Aorta (tissue), 5 donors: ENCODE data around the gene HSD17B2. TPM values are rescaled to one million over a fixed set of nuclear protein-coding genes. Genes with fewer than 3 reads are reported as not detected.

Source experiments
- ATAC-seq: fragments of 200-7000 bp; cut with Tn5 transposase; one replicate; pipeline ENCODE4 v1.9.1; 2022; ENCODE audit warnings: moderate library complexity; ENCODE audit not compliant: low FRiP score
- DNase-seq, 2 donors: peaks; one replicate each; pipeline ENCODE4 v3.0.0-alpha.2; 2020
- H3K27ac ChIP-seq, 2 donors: one replicate each; pipeline ENCODE4 v1.5.1; 2013; ENCODE audit warnings: low read length in 2 of 2, mild to moderate bottlenecking in 2 of 2, moderate library complexity in 2 of 2, control low read depth in 1 of 2, inconsistent platforms in 1 of 2, low read depth in 1 of 2
- H3K27me3 ChIP-seq, 2 donors: one replicate each; pipeline ENCODE4 v1.6.1; 2013; ENCODE audit warnings: control low read depth in 1 of 2, low read length in 1 of 2, mild to moderate bottlenecking in 1 of 2, moderate library complexity in 1 of 2; ENCODE audit not compliant: insufficient read depth in 2 of 2, control insufficient read depth in 1 of 2
- H3K36me3 ChIP-seq, 2 donors: one replicate each; pipeline ENCODE4 v1.6.1; 2013; ENCODE audit warnings: control low read depth in 1 of 2, low read length in 1 of 2, mild to moderate bottlenecking in 1 of 2; ENCODE audit not compliant: insufficient read depth in 2 of 2, control insufficient read depth in 1 of 2
- H3K4me1 ChIP-seq, 2 donors: one replicate each; pipeline ENCODE4 v1.6.1; 2013; ENCODE audit warnings: low read length in 2 of 2, control low read depth in 1 of 2, mild to moderate bottlenecking in 1 of 2, moderate library complexity in 1 of 2; ENCODE audit not compliant: insufficient read depth in 2 of 2, control insufficient read depth in 1 of 2
- H3K4me3 ChIP-seq, 2 donors: one replicate each; pipeline ENCODE4 v1.5.1; 2013; ENCODE audit warnings: low read length in 2 of 2, control low read depth in 1 of 2, mild to moderate bottlenecking in 1 of 2
- H3K9me3 ChIP-seq: one replicate; pipeline ENCODE4 v1.6.1; 2013; ENCODE audit warnings: mild to moderate bottlenecking, low read length; ENCODE audit not compliant: control insufficient read depth
- WGBS, 2 donors: extraction: QIAGEN DNeasy Blood & Tissue Kit; methylation state at CpG; one replicate each; pipeline ENCODE4 v1.1.7; 2013; 5-methylcytosine and 5-hydroxymethylcytosine counted together
- intact Hi-C, 2 donors: fragments of 100-400 bp; cut with DNase I; formaldehyde crosslinking; loops; one replicate each; pipeline versions ENCODE4 v1.14.2 to v1.15.0; 2022
- polyA plus RNA-seq, 2 donors: library from polyadenylated mRNA; stranded (reverse); fragments of 200-250 nt; gene quantifications; one replicate each; pipeline ENCODE4 v1.2.3, GENCODE V29; 2013
- total RNA-seq, 2 donors: library from RNA; stranded (reverse); fragmentation: NEBNext Ultra II Directional; extraction: Animal tissue kit (Norgen Biotek cat#: 25700); gene quantifications; one replicate each; pipeline ENCODE4 v1.2.1, GENCODE V29; 2021
- donor health status: healthy with polysubstance abuse.
- donor health status: Bipolar disorder and iron deficiency.
- donor health status: DM: no; HTN: no; CAD: no.
- donor health status: DM: no; HTN: no; CAD: no.
- donor health status: DM: yes; HTN: yes; CAD: no.

The HSD17B2 gene
- total and polyA plus RNA-seq, 4 donors = 1.5 to 16.4 TPM; not detected in 2

DNA sequence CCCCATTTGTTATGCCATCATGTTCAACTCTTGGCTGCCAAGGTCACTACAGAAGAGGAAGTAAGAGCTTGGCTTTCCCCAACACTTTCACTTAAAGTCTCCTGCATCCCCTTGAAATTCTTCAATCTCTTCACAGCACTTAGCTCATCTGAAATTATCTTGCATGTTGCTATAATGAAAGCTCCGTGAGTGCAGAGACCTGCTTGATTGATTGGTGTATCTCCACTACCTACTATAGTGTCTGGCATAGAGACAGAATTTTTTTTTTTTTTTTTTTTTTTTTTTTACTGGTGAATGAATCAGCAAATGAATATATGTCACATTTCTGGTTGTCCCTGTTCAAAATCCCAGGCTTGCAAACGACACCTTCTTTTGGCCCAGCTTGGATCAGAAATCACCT is 21.9 kb upstream of the HSD17B2 start:
- H3K4me1 ChIP-seq = peaks cover 0 to 3% of the 10 kb centered on the region in 2 donors
- H3K36me3 ChIP-seq = no peaks in the 10 kb centered on the region
- 80 to 85% methylated on average over 2 of the region's 2 CpGs for WGBS, 2 donors
- peaks cover 10% of the 10 kb centered on the region for H3K9me3 ChIP-seq
- intact Hi-C loops = no loop called here
- H3K4me3 ChIP-seq = no peak overlapping the region
- H3K27ac ChIP-seq = no peak overlapping the region
- peaks cover 0 to 4% of the 10 kb centered on the region in 2 donors for H3K27me3 ChIP-seq
- ATAC-seq (no peak), DNase-seq (no peak)

- no peak overlapping the region for H3K4me3 ChIP-seq
- H3K27ac ChIP-seq = no peak overlapping the region
- H3K9me3 ChIP-seq = peaks cover 5% of the 10 kb centered on the region
- WGBS, 2 donors = 7 to 11% methylated on average over 7 of the region's 7 CpGs
- H3K4me1 ChIP-seq = peaks cover 0 to 3% of the 10 kb centered on the region in 2 donors
- DNase-seq (no peak), ATAC-seq (no peak)
- intact Hi-C loops = no loop called here
- peaks cover 0 to 3% of the 10 kb centered on the region in 2 donors for H3K27me3 ChIP-seq
- H3K36me3 ChIP-seq = no peaks in the 10 kb centered on the region
Measured at GRCh38 chr16:82016263-82016662, 18.8 kb upstream of the HSD17B2 start.

- Histone ChIP-seq H3K4me3 (no peak overlapping the region), H3K27me3 (peaks cover 0 to under 1% of the 10 kb centered on the region in 2 donors), H3K27ac (no peak overlapping the region), H3K9me3 (peaks cover 3% of the 10 kb centered on the region), H3K36me3 (no peaks in the 10 kb centered on the region), H3K4me1 (peaks cover 0 to 3% of the 10 kb centered on the region in 2 donors)
- 7% methylated on average over 2 of the region's 2 CpGs for WGBS, 2 donors
- DNase-seq (no peak), ATAC-seq (no peak)
- intact Hi-C loops = no loop called here
Measured at GRCh38 chr16:82016964-82017363, 18.1 kb upstream of the HSD17B2 start.

DNA sequence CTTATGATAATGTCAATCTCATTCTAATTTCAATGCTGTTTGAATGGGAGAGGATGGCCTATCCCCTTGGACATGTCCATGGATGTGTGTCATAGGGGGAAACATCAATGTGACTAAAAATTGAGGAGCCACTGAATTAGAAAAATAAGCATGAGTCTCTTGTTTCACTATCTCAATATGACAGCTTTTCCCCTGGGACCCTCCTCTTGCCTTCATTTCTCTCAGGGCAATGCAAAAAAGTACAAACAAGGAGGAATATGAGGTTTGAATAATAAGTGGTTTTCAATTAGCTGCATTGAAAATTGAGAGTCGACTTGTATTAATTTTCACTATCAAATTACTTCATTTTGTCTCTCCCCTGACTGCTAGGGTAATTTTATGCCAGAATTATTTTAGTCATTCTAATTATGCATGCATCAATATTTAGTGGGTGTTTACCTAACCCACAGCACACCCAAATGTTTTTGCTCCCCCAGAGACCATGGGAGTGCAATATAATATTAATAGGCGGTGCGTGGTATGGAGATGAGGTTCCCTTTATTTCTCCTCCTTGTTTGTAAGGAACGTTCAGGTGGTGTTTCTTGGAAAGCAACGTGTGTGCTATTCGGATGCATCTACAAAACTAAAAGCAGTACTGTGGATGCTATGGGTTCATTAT is 17.0 kb upstream of the HSD17B2 start:
- WGBS, 2 donors = 79 to 80% methylated on average over 6 of the region's 6 CpGs
- Histone ChIP-seq H3K27me3 (no peaks in the 10 kb centered on the region), H3K4me1 (peaks cover 0 to 3% of the 10 kb centered on the region in 2 donors), H3K36me3 (no peaks in the 10 kb centered on the region), H3K9me3 (peaks cover 2% of the 10 kb centered on the region), H3K27ac (no peak overlapping the region), H3K4me3 (no peak overlapping the region)
- no peak for DNase-seq
- no peak for ATAC-seq
- intact Hi-C loops = no loop called here

GRCh38 chr16:82019535-82019934 is 15.5 kb upstream of the HSD17B2 start:
- Histone ChIP-seq H3K4me1 (peaks cover 0 to 3% of the 10 kb centered on the region in 2 donors), H3K4me3 (no peak overlapping the region), H3K9me3 (peaks cover 2% of the 10 kb centered on the region), H3K27me3 (no peaks in the 10 kb centered on the region), H3K27ac (no peak overlapping the region), H3K36me3 (no peaks in the 10 kb centered on the region)
- ATAC-seq (no peak), DNase-seq (no peak)
- WGBS, 2 donors = 57 to 62% methylated on average over 8 of the region's 8 CpGs
- intact Hi-C loops = no loop called here

DNA sequence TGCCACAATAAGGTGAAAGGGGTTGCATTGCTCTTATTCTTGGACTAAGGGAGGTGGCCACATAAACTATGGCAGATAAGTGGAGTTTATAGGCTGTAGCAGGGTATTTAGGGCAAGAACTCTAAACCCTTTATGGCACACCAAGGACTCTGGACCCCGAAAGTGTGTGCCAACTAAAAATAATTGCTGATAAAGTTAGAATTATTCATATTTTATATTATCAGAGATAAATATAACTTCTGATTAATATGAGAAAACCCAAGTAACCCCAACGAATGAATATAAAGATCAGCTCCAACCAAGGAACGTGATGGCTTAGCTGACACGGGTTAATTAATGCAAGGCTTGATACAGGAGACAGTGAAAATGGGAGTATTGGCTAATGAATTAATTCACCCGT is 15.0 kb upstream of the HSD17B2 start:
- Histone ChIP-seq H3K36me3 (no peaks in the 10 kb centered on the region), H3K9me3 (peaks cover 4% of the 10 kb centered on the region), H3K27ac (no peak overlapping the region), H3K4me3 (no peak overlapping the region), H3K27me3 (no peaks in the 10 kb centered on the region), H3K4me1 (peaks cover 0 to 3% of the 10 kb centered on the region in 2 donors)
- WGBS, 2 donors = 74 to 81% methylated on average over 5 of the region's 5 CpGs
- DNase-seq = no peak
- intact Hi-C loops = no loop called here
- no peak for ATAC-seq

DNA sequence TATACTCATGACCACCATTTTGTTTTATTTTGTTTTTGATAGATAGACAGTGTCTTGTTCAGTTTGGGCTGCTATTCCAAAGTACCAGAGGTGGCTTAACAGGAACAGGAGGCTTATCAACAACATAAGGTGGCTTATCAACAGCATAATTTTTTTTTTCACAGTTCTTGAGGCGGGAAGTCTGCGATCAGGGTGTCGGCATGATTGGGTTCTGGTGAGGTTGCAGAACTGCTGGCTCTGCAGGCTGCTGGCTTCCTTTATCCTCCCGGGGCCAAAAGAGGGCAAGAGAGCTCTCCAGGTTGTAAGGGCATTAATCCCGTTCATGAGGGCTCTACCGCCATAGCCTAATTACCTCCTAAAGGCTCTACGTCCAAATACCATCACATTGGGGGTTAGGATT is 11.8 kb upstream of the HSD17B2 start:
- peaks cover 0 to 2% of the 10 kb centered on the region in 2 donors for H3K27me3 ChIP-seq
- no peaks in the 10 kb centered on the region for H3K4me1 ChIP-seq
- intact Hi-C loops = no loop called here
- H3K36me3 ChIP-seq = no peaks in the 10 kb centered on the region
- no peak overlapping the region for H3K27ac ChIP-seq
- no peak overlapping the region for H3K4me3 ChIP-seq
- 78 to 81% methylated on average over 7 of the region's 7 CpGs for WGBS, 2 donors
- no peak for ATAC-seq
- no peak for DNase-seq
- peaks cover 2% of the 10 kb centered on the region for H3K9me3 ChIP-seq

DNA sequence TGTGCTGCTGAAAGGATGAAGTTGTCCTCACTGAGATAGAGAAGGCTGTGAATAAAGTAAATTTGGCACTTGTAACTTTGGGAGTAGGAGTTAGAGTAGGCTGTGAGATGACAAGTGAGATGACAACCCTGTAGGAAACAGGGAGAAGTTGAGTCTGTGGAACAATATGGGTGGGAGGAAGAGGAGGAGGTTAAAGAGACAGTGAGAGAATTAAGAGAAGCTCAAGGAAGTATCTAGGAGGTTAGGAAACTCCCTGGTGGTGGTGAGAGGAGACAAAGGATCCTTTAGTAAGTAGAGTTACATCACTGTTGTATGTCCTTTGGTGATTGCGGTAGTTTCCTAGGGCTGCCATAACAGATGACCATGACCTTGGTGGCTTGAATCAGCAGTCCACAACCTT is 10.7 kb upstream of the HSD17B2 start:
- ATAC-seq = no peak
- WGBS, 2 donors = 92 to 100% methylated on average over 1 of the region's 1 CpG

DNA sequence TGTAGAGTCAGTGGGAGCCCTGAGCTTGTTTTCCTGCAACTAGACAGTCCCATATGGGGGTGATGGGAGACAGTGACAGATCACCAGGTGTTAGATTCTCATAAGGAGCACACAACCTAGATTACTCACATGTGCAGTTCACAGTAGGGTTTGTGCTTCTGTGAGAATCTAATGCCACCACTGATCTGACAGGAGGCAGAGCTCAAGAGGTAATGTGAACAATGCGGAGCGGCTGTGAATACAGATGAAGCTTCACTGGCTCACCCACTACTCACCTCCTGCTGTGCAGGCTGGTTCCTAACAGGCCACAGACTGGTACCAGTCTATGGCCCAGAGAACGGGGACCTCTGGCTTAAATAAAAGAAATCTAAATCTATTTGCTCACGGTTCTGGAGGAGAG is 10.2 kb upstream of the HSD17B2 start:
- peaks cover 2% of the 10 kb centered on the region for H3K9me3 ChIP-seq
- no peaks in the 10 kb centered on the region for H3K4me1 ChIP-seq
- no peaks in the 10 kb centered on the region for H3K36me3 ChIP-seq
- no peak for ATAC-seq
- H3K4me3 ChIP-seq = no peak overlapping the region
- H3K27me3 ChIP-seq = peaks cover 0 to 2% of the 10 kb centered on the region in 2 donors
- no peak for DNase-seq
- intact Hi-C loops = no loop called here
- no peak overlapping the region for H3K27ac ChIP-seq
- WGBS, 2 donors = 78 to 88% methylated on average over 4 of the region's 4 CpGs

More for the DNA sequence above, 10.7 kb upstream of the HSD17B2 start:
- no peaks in the 10 kb centered on the region for H3K36me3 ChIP-seq
- H3K27me3 ChIP-seq = peaks cover 0 to 2% of the 10 kb centered on the region in 2 donors
- no peak overlapping the region for H3K4me3 ChIP-seq
- intact Hi-C loops = no loop called here
- no peaks in the 10 kb centered on the region for H3K4me1 ChIP-seq
- H3K27ac ChIP-seq = no peak overlapping the region
- no peak for DNase-seq
- peaks cover 2% of the 10 kb centered on the region for H3K9me3 ChIP-seq
